GM12878 (cell line): ENCODE data around the gene NFATC2. TPM values are rescaled to one million over a fixed set of nuclear protein-coding genes. Genes with fewer than 3 reads are reported as not detected.

Experiments
- BCL11A ChIP-seq: IDR thresholded peaks from 2 replicates; pipeline ENCODE4 v1.6.1; 2011; ENCODE audit warnings: low read depth, low read length
- CREB1 ChIP-seq: IDR thresholded peaks from 2 replicates; pipeline ENCODE4 v1.6.1; 2012; ENCODE audit warnings: low read depth, mild to moderate bottlenecking, inconsistent platforms
- E4F1 ChIP-seq: fragments of 450-650 bp; IDR thresholded peaks from 2 replicates; pipeline ENCODE4 v1.6.1; 2018; ENCODE audit warnings: borderline replicate concordance, mild to moderate bottlenecking; ENCODE audit not compliant: partially characterized antibody
- FOXK2 ChIP-seq: fragments of 450-650 bp; IDR thresholded peaks from 2 replicates; pipeline ENCODE4 v1.6.1; 2017; ENCODE audit warnings: mild to moderate bottlenecking, moderate library complexity
- HCFC1 ChIP-seq: fragments of 150-350 bp; IDR thresholded peaks from 2 replicates; pipeline ENCODE4 v1.6.1; 2014; ENCODE audit warnings: low read length
- HDAC2 ChIP-seq: fragments of 200-600 bp; sonication (generic); IDR thresholded peaks from 2 replicates; pipeline ENCODE4 v1.6.1; 2017
- IRF5 ChIP-seq: fragments of 450-650 bp; IDR thresholded peaks from 2 replicates; pipeline ENCODE4 v1.6.1; 2017; ENCODE audit warnings: borderline replicate concordance
- JUNB ChIP-seq: IDR thresholded peaks from 2 replicates; pipeline ENCODE4 v1.6.1; 2016; ENCODE audit warnings: antibody characterized with exemption, mild to moderate bottlenecking
- KAT2A ChIP-seq: conservative IDR thresholded peaks from 2 replicates; pipeline ENCODE4 v1.6.1; 2011; ENCODE audit warnings: low read depth, low read length; ENCODE audit not compliant: control insufficient read depth
- MLLT1 ChIP-seq: fragments of 450-650 bp; IDR thresholded peaks from 2 replicates; pipeline ENCODE4 v1.6.1; 2016; ENCODE audit warnings: mild to moderate bottlenecking
- NKRF ChIP-seq: fragments of 450-650 bp; conservative IDR thresholded peaks from 2 replicates; pipeline ENCODE4 v1.6.1; 2017; ENCODE audit warnings: mild to moderate bottlenecking, moderate library complexity
- PAX8 ChIP-seq: fragments of 450-650 bp; IDR thresholded peaks from 2 replicates; pipeline ENCODE4 v1.6.1; 2017; ENCODE audit warnings: mild to moderate bottlenecking, moderate library complexity
- PML ChIP-seq: IDR thresholded peaks from 2 replicates; pipeline ENCODE4 v1.6.1; 2012; ENCODE audit warnings: low read length, inconsistent platforms
- SMC3 ChIP-seq: IDR thresholded peaks from 2 replicates; pipeline ENCODE4 v1.6.1; 2011; ENCODE audit warnings: low read length, improper control_type of control experiment, borderline replicate concordance
- USF2 ChIP-seq: IDR thresholded peaks from 2 replicates; pipeline ENCODE4 v1.6.1; 2011; ENCODE audit warnings: low read depth, low read length, improper control_type of control experiment, borderline replicate concordance
- ZNF217 ChIP-seq: fragments of 450-650 bp; IDR thresholded peaks from 2 replicates; pipeline ENCODE4 v1.6.1; 2017; ENCODE audit warnings: antibody characterized with exemption, mild to moderate bottlenecking
- ZNF687 ChIP-seq: fragments of 450-650 bp; IDR thresholded peaks from 2 replicates; pipeline ENCODE4 v1.6.1; 2017; ENCODE audit warnings: mild to moderate bottlenecking, moderate library complexity
- polyA plus RNA-seq, 11 experiments: library from polyadenylated mRNA; depleted of rRNA in 4 of 11; unstranded in 6 of 11; stranded (reverse) in 5 of 11; fragments of >200 nt; fragmentation: Nextera tagmentation in 4 of 11; fragmentation: Illumina TruSeq in 1 of 11; extraction: Ambion mirVana in 4 of 11; extraction: Trizol in 1 of 11; gene quantifications; 1 replicate in 1 of 11; 2 replicates in 10 of 11; pipeline versions ENCODE4 v1.2.1 to v1.2.3, GENCODE V29; 2011 to 2016; ENCODE audit warnings: inconsistent platforms in 2 of 11, missing spikeins in 2 of 11, low read depth in 1 of 11
- total RNA-seq, 4 experiments: library from RNA; depleted of rRNA in 3 of 4; stranded (reverse); fragments of >200 nt in 3 of 4; fragmentation: Illumina TruSeq in 1 of 4; extraction: Trizol in 1 of 4; gene quantifications; 2 replicates each; pipeline versions ENCODE4 v1.2.1 to v1.2.3, GENCODE V29; 2013 to 2021

The NFATC2 gene
- total and polyA plus RNA-seq, 10 of the 15 experiments (the other 5 are each of a cell fraction or from before 2014, with no cell fraction given) = 3.3 to 20.0 (median 7.3) TPM

- TF ChIP-seq ZNF687 (no peak), HCFC1 (no peak), MLLT1 (peak; percentile 52; the same call in 1 of the 2 replicates), USF2 (no peak; the same call in 1 of the 2 replicates), E4F1 (no peak), PAX8 (no peak), FOXK2 (peak; percentile 24; the same call in 1 of the 2 replicates), SMC3 (no peak), HDAC2 (no peak), BCL11A (no peak), ZNF217 (no peak), KAT2A (no peak), IRF5 (no peak), CREB1 (no peak), PML (no peak), NKRF (peak; percentile 5; the same call in 1 of the 2 replicates), JUNB (no peak)
Observed at GRCh38 chr20:51541189-51542032, 1.1 kb downstream of the NFATC2 start (continued).
